ENCODE results near the gene STARD9.
"Not testable (repeated sequence)": the region's sequence is repeated elsewhere in the genome, so short reads cannot be mapped to it uniquely, and the experiment has no call there.

Gene STARD9

DNA sequence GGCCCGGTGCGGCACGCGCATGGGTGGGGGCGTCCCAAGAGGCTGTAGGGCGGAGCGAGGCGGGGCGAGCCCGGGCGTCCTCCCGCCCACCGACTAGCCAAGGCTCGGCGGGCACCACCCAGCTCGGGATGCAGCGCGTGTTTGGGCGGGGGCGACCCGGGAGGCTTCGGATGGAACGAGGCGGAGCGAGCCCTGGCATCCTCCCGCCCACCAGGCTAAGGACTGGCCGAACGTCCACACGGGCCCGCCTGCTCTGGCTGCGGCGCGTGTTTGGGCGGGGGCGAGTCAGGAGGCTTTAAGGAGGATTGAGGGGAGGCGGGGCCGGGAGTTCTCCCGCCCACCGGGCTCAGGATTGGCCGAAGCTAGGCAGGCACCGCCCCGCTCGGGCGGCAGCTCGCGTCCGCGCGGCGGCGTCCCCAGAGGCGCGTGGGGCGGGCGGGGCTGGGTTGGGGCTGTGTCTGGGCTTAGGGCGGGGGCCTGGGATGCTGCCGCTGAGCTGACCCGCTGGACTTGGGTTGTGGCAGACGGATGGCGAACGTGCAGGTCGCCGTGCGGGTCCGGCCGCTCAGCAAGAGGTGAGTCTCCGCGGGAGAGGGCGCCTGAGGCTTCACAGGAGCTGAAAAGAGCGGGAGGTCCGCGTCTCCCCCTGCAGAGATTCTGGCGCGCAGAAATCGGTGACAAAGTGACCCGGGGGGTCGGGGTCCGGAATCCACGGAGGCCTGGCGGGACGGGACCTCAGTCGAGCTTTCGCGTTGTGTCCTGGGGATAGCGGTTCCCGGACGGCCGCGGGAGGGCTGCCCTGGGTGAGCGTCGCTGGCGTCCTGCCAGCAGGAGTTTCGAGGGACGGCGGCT lies at the start of gene STARD9:
Gene STARD9 (plus strand): TSS at position 419 of the 852 bp plus-strand sequence. CDS start 110 bp downstream, at position 529.
- peak; percentile 92 for DNase-seq (ENCODE audit: low read depth)

DNA sequence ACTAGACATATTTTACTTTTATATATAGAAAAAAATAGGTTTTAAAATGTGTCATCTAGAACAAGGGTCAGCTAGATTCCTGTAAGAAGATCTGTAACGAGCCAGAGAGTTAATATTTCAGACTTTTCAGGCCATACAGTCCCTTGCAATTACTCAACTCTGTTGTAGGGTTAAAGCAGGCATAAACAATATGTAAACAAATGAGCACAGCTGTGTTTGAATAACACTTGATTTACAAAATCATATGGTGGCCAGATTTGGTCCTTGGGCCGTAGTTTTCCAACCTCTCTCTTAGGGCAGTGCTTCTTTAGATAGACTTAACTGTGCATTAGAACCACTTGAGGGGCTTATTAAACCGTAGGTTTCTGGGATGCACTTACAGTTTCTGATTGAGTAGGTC lies 46.4 kb upstream of the STARD9 start:
- DNase-seq (ENCODE audit: low read depth): no peak

DNA sequence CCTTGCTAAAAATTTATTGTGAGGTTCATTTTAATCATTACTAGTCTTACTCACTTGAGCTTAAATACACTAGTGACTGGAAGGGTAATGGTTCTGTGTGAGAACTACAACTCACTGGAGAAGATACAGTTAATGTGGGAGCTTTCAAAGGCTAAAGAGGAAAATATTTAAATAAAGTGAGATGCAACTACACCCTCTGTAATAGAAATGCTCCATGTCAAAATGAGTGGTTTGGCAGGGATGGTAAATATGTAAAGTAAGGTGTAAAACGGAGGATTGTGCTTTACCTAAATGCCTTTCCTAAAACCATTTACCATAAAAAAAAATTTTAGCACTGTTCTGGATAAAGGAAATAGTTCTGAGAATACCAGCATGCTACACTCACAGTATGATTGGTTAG lies 42.2 kb upstream of the STARD9 start:
- DNase-seq (ENCODE audit: low read depth): no peak

DNA sequence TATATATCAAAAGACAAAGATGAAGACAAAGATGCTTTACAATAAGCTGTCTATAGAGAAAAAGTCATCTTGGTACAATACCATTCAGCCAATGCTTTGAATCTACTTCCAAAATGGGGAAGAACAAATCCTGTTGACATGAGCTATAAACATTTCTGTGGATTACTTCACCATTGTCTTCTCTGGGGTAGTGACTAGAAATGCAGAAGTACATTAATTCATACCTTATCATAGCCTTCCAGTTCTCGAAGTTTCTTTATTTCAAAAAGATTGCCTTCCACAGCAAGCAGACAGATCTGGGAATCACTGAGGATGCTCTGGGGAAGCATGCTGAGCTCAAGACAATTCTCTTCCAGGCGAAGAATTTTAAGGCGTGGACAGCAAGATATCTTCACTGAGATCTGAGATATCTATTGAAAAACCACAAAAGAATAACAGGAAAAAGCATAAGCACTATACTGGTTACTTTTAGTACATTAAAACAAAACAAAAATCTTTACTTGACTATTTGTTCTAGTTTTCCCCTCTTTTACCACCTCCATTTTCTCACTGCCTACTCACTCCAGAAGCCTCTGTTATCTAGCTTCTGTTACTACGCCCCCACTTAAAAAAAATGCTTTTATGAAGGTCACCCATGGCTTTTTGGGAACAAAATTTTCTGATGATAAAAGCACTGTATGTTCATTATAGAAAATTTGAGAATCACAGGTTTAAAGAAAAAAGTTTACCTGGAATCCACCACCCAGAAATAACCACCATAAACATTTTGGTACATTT lies 30.4 kb upstream of the STARD9 start:
- DNase-seq (ENCODE audit: low read depth): no peak

GRCh38 chr15:42547918-42548248 lies 27.5 kb upstream of the STARD9 start:
- no peak for DNase-seq (ENCODE audit: low read depth)

DNA sequence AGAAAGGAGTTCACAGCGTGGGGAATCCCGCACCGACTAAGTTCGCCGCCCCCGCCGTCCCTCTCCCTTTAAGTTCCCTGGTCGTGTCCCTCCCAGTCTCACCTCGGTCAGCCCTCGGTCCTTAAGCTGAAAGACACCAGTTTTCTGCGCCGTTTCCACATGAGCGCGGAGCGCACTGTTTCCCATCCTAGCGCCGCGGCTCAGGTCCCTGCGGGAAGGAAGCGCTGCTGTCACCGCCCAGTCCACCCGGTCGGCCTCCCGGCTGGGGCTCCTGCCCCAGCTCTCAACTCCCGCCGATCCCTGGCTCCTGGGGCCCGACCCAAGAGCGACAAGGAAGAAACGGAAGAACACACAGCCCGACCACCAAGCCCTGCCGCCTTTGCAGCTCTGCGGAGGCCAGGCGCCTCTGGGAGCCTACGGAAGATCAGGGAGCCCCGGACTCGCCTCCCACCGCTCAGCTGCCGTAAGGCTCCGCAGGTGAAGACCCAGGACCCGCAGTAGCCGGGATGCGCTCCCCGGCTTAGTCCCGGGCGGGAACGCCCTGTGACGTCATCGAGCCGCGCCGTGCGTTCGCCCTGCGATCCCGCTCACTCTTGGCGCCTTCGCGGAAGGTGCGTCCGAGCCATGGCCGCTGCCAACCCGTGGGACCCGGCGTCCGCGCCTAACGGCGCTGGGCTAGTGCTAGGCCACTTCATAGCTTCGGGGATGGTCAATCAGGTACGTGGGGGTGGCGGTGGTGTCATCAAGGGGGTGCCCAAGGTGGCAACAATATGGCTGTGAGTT lies 27.0 kb upstream of the STARD9 start, which contains the start of the genes HAUS2 and LRRC57:
Gene HAUS2 (plus strand): TSS at position 590 of the 783 bp plus-strand sequence. CDS start 35 bp downstream, at position 625.
Gene LRRC57 (minus strand): TSS at position 545 of the 783 bp plus-strand sequence. CDS start 359 bp downstream, at position 186.
- DNase-seq (ENCODE audit: low read depth): peak; percentile 79

GRCh38 chr15:42549032-42549491 lies 26.3 kb upstream of the STARD9 start:
- DNase-seq (ENCODE audit: low read depth): no peak

- no peak for DNase-seq (ENCODE audit: low read depth)
Measured at GRCh38 chr15:42549741-42550392, 25.5 kb upstream of the STARD9 start.

DNA sequence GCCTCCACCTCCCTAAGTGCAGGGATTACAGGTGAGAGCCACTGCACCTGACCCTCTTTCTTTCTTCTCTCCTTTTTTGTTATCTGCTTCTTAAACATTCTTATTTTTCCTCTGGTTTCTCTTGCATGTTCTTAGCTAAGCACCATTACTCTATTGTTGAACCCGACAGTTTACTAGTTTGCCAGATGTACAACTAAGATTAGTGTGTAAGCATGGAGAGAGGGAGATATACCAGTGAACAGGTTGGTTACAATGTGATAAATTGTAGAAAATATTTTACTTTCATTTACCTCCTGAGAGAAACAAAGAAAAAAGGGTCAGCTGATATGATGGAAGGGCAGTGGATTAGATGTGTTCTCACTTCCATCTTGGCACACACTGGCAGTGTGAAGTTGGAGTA lies 21.9 kb upstream of the STARD9 start:
- DNase-seq (ENCODE audit: low read depth): no peak

- DNase-seq (ENCODE audit: low read depth): not testable (repeated sequence)
Measured at GRCh38 chr15:42556550-42557207, 18.7 kb upstream of the STARD9 start.

GRCh38 chr15:42558739-42559138 lies 16.7 kb upstream of the STARD9 start:
- DNase-seq (ENCODE audit: low read depth): no peak

- no peak for DNase-seq (ENCODE audit: low read depth)
Measured at GRCh38 chr15:42576040-42576594, 711 bp downstream of the STARD9 start.

GRCh38 chr15:42576776-42577175 lies 1.4 kb downstream of the STARD9 start:
- DNase-seq (ENCODE audit: low read depth): no peak

- DNase-seq (ENCODE audit: low read depth): no peak
Measured at GRCh38 chr15:42577514-42578031, 2.2 kb downstream of the STARD9 start.

DNA sequence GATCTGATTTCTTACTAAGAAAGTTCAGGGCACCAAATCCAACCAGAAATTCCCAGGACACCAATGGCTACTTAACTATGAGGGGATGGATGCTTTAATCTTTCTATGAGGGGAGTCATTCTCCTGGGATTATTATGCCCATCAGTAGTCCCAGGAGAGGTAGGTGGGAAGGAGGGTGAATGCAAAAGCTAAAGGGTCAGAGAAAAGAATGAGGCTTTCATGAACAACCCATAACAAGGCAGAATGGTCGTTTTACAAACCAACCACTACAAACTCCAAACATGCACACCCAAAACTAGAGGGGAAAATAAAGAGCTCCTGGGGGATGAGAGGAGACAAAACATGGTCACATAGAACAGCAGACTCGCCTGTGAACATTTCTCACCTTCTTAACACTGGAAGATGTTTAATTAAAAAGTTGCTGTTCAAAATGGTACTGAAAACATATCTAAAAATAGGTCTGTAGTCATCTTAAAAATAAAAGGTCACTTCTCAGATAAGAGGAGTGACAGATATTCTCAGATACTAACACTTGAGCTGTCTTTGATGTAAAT lies 3.7 kb downstream of the STARD9 start:
- DNase-seq (ENCODE audit: low read depth): no peak

DNA sequence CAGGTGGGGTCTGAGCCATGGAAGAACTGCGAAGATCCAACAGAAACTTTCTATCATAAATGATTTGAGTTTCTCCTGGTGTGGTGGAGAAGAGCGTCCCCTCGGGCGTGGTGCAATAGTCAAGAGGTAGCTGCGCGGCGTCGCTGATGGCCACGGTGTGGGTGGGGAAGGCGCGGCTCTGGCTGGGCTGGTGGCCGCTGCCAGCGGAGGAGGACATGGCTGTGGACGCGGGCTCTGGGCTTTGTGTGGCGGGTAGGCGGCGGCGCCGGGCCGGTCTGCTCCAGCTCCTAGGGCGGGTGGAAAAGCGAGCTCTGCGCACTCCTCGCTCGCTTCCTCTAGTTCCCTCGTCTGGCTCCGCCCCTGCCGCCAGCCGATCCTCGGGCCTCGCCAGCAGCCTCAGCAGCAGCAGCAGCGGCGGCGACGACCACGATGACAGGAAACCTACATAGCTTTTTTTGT lies 5.9 kb downstream of the STARD9 start:
- peak; percentile 58 for DNase-seq (ENCODE audit: low read depth)

DNA sequence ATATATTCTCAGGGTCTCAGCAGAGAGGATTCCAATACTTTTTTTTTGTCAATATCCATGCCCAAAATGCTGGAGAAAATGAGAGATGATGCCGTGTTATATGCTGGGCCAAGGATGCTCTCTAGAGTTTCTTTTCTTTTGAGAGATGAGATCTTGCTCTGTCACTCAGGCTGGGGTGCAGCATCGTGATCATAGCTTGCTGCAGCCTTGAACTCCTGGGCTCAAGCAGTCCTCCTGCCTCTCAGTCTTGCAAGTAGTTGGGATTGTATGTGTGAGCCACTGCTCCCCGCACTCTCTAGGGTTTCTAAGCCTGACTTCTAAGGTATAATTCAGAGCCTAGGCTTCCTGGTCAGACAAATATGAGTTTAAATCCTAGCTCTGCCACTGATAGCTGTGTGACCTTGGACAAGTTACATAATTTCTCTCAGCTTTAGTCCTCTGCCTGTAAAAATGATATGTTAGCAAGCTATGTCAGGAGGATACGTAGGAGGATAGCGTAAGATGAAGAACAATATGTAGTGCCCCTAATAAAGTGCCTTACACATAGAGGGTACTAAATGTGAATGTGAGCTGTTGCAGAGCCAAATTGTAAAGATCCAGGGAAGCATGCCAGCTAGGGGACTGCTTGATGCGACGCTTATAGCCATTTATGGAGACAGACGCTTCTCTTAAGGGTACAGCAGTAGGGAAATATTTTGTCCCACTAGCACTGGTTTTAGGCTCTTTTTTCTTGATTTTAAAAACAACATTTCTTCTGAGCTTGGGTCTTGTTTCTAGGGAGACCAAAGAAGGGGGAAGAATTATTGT lies 7.4 kb downstream of the STARD9 start:
- no peak for DNase-seq (ENCODE audit: low read depth)

DNA sequence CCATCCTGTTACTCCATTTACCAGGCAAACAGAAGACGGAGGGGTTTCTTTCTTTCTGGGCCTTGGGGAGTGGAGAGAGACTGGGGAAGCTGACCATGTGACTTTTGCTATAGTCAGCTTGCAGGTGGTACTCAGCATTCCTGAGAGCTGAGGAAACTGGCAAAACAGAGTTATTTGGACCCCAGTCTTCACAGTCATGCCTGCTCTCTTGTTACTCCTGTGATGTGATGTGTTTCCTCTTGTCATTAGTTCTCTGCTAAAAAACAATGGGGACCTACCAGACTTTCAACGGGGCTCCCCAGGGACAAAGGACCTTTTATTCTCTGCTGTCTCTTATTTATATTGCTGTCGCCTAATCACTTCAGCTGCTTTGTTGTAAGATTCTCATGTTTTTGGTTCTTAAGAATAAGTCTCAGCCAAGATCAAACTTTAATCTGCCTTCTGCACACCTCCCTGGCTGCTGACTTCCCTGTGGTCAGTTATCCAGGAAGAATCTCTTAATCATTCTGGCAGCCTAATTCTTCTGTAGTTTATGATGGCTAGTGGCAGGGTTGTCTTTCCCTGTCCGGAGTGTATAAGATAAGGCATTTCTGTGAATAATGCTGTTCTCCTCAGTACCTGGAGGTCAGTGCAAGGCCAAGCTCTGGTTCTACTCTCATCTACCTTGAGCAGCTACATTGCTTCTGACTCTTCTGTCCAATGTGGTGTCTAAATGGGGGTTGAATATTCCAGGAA lies 8.8 kb downstream of the STARD9 start:
- DNase-seq (ENCODE audit: low read depth): no peak
